Measurements from ENCODE around the gene CUL4A.

- TF ChIP-seq CSRNP3 (CRISPR knock-in tag; IDR thresholded peaks at IDR 0.05) (no peak), ESRRG (CRISPR knock-in tag; IDR thresholded peaks at IDR 0.05) (no peak), ZFP30 (CRISPR knock-in tag; IDR thresholded peaks at IDR 0.05) (no peak), TSHZ2 (CRISPR knock-in tag; IDR thresholded peaks at IDR 0.05) (no peak), ARNTL (CRISPR knock-in tag; IDR thresholded peaks at IDR 0.05; ENCODE audit: borderline replicate concordance, low read depth) (no peak), ZNF8 (CRISPR knock-in tag; IDR thresholded peaks at IDR 0.05) (no peak)
These were observed 5.7 kb upstream of the CUL4A start for GRCh38 chr13:113203507-113204377.

Data from SK-N-SH treated with all-trans-retinoic acid at 6 μM for 48 hours (cell line).